Endothelial cell (in vitro differentiated cells): ENCODE data around the gene HSD3B1. TPM values are rescaled to one million over a fixed set of nuclear protein-coding genes. Genes with fewer than 3 reads are reported as not detected.
"Not testable (repeated sequence)": the region's sequence is repeated elsewhere in the genome, so short reads cannot be mapped to it uniquely, and the experiment has no call there.

Experiments used
- DNase-seq: peaks from one replicate; pipeline ENCODE4 v3.0.0; 2021; ENCODE audit warnings: low spot score
- H3K27ac Mint-ChIP-seq: one replicate; pipeline ENCODE4 v1.8.0; 2021; ENCODE audit warnings: mixed read lengths, inconsistent platforms; ENCODE audit not compliant: unreplicated experiment
- H3K27me3 Mint-ChIP-seq: one replicate; pipeline ENCODE4 v1.8.0; 2021; ENCODE audit warnings: mild to moderate bottlenecking, moderate library complexity, mixed read lengths, inconsistent platforms; ENCODE audit not compliant: unreplicated experiment
- H3K36me3 Mint-ChIP-seq: one replicate; pipeline ENCODE4 v1.8.0; 2021; ENCODE audit warnings: mild to moderate bottlenecking, low read depth, mixed read lengths, inconsistent platforms; ENCODE audit not compliant: unreplicated experiment
- H3K4me1 Mint-ChIP-seq: one replicate; pipeline ENCODE4 v1.8.0; 2021; ENCODE audit warnings: mild to moderate bottlenecking, mixed read lengths, inconsistent platforms; ENCODE audit not compliant: unreplicated experiment
- H3K4me3 Mint-ChIP-seq: one replicate; pipeline ENCODE4 v1.8.0; 2021; ENCODE audit warnings: mild to moderate bottlenecking, mixed read lengths, inconsistent platforms; ENCODE audit not compliant: unreplicated experiment
- H3K9me3 Mint-ChIP-seq: one replicate; pipeline ENCODE4 v1.8.0; 2021; ENCODE audit warnings: mixed read lengths, inconsistent platforms; ENCODE audit not compliant: unreplicated experiment
- CTCF ChIP-seq: fragments of 200-600 bp; sonication (generic); IDR thresholded peaks from one replicate; pipeline ENCODE4 v1.5.0; 2021; ENCODE audit warnings: antibody characterized with exemption; ENCODE audit not compliant: unreplicated experiment
- total RNA-seq: library from RNA; stranded (reverse); fragmentation: NEBNext Ultra II Directional; extraction: Animal tissue kit (Norgen Biotek cat#: 25700); gene quantifications from one replicate; pipeline ENCODE4 v1.2.1, GENCODE V29; 2021; ENCODE audit not compliant: unreplicated experiment

Gene HSD3B1
- total RNA-seq, 1 donor from 2014 or later = not detected

DNA sequence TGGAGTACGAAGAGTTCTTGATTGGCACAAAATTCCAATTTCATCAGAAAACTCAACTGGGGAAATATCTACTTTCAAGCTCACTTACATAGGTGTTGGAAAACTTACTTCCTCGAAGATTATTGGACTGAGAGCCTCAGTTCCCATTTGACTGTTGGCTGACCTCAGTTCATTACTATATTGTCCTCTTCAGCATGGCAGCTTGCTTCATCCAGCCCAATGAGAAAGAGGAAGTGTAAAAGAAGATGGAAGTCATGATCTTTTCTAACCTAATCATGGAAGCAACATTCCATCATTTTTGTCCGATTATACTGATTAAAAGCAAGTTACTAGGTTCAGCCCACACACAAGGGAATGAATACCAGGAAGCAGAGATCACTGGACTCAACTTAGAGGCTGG, 49.4 kb downstream of the HSD3B1 start:
- Mint-ChIP-seq H3K9me3 (no peaks in the 10 kb centered on the region), H3K4me1 (peaks cover 6% of the 10 kb centered on the region), H3K4me3 (no peak overlapping the region), H3K27ac (no peak overlapping the region), H3K27me3 (no peaks in the 10 kb centered on the region), H3K36me3 (no peaks in the 10 kb centered on the region)
- no peak for TF ChIP-seq CTCF
- DNase-seq = no peak

- H3K4me3 Mint-ChIP-seq, DNase-seq, H3K27ac Mint-ChIP-seq, H3K36me3 Mint-ChIP-seq, H3K9me3 Mint-ChIP-seq, H3K27me3 Mint-ChIP-seq: not testable (repeated sequence)
- H3K4me1 Mint-ChIP-seq = peaks cover 15% of the 10 kb centered on the region
Observed at GRCh38 chr1:119560402-119560801, 53.4 kb downstream of the HSD3B1 start.

GRCh38 chr1:119564548-119564947, 57.5 kb downstream of the HSD3B1 start:
- TF ChIP-seq CTCF = no peak
- Mint-ChIP-seq H3K27ac (no peak overlapping the region), H3K4me3 (peak overlapping the region; percentile 3), H3K36me3 (no peaks in the 10 kb centered on the region), H3K4me1 (peaks cover 29% of the 10 kb centered on the region), H3K9me3 (no peaks in the 10 kb centered on the region), H3K27me3 (peaks cover 1% of the 10 kb centered on the region)
- no peak for DNase-seq

Other genes with a start within 250 kb of the HSD3B1 start
- not detected for gene HAO2, start 138.4 kb upstream of the HSD3B1 start, total RNA-seq
- not detected for gene HSD3B2, start 92.1 kb upstream of the HSD3B1 start, total RNA-seq
- 13.3 TPM for gene ZNF697, start 141.1 kb downstream of the HSD3B1 start, total RNA-seq
- gene PHGDH, start 204.7 kb downstream of the HSD3B1 start, total RNA-seq = 137 TPM